ENCODE measurements around the gene CPNE2.
"Not testable (repeated sequence)": the region's sequence is repeated elsewhere in the genome, so short reads cannot be mapped to it uniquely, and the experiment has no call there.

Gene CPNE2

GRCh38 chr16:57055671-57056070, 36.7 kb upstream of the CPNE2 start:
- no peaks in the 10 kb centered on the region for H3K9me3 ChIP-seq (ENCODE audit: control insufficient read depth, insufficient read depth, low read length)
- H3K27me3 ChIP-seq (ENCODE audit: control insufficient read depth, insufficient read depth, low read length), result no peaks in the 10 kb centered on the region
- peaks cover 5% of the 10 kb centered on the region; the same call in 1 of the 2 replicates for H3K4me1 ChIP-seq (ENCODE audit: control insufficient read depth, insufficient read depth, low read length)
- no peak overlapping the region for H3K27ac ChIP-seq (ENCODE audit: low read depth, low read length)
- no peaks in the 10 kb centered on the region for H3K36me3 ChIP-seq (ENCODE audit: control insufficient read depth, insufficient read depth, low read length)
- H3K9ac ChIP-seq (ENCODE audit: low read depth, low read length), result no peak overlapping the region
- no peak overlapping the region for H3K4me3 ChIP-seq (ENCODE audit: low read depth, low read length)

GRCh38 chr16:57058291-57058861, 34.0 kb upstream of the CPNE2 start:
- Histone ChIP-seq H3K4me3 (ENCODE audit: low read depth, low read length) (no peak overlapping the region), H3K4me1 (ENCODE audit: control insufficient read depth, insufficient read depth, low read length) (peaks cover 5% of the 10 kb centered on the region; the same call in 1 of the 2 replicates), H3K36me3 (ENCODE audit: control insufficient read depth, insufficient read depth, low read length) (no peaks in the 10 kb centered on the region), H3K9me3 (ENCODE audit: control insufficient read depth, insufficient read depth, low read length) (no peaks in the 10 kb centered on the region), H3K9ac (ENCODE audit: low read depth, low read length) (no peak overlapping the region), H3K27ac (ENCODE audit: low read depth, low read length) (no peak overlapping the region), H3K27me3 (ENCODE audit: control insufficient read depth, insufficient read depth, low read length) (no peaks in the 10 kb centered on the region)

DNA sequence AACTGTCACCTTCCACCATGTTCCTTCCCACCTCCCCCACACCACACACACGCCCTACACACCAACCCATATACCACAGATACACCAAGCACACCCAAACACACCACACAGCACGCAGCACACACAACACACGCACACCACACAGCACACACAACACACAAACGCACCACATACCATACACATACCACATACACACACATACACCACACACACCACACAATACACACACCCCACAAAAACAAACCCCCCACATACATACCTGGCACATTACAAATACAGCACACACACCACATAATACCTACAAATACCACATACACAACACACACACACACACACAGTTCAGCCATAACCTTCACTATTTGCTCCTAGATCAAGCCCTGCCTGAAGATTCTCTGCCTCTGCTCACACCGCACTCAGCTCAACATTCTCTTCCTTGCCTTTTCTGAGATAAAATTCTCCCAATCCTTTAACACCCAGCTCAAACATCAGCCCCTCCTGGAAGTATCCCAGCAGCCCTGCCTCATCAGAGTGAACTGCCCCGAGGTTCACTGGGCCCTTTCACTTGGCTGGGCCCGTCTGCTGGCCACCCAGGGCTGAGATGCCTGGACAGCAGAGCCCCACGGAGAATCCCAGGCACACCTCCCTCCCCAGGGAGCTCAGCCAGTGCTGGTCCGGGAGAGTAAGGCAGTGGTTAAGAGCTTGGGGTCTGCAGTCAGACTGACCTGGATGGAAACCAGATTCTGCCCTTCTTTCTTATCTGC, 31.9 kb upstream of the CPNE2 start:
- no peaks in the 10 kb centered on the region for H3K9me3 ChIP-seq (ENCODE audit: control insufficient read depth, insufficient read depth, low read length)
- H3K36me3 ChIP-seq (ENCODE audit: control insufficient read depth, insufficient read depth, low read length), result no peaks in the 10 kb centered on the region
- H3K4me1 ChIP-seq (ENCODE audit: control insufficient read depth, insufficient read depth, low read length), result peaks cover 2% of the 10 kb centered on the region; the same call in 1 of the 2 replicates
- no peak overlapping the region for H3K4me3 ChIP-seq (ENCODE audit: low read depth, low read length)
- no peaks in the 10 kb centered on the region; the same call in 1 of the 2 replicates for H3K27me3 ChIP-seq (ENCODE audit: control insufficient read depth, insufficient read depth, low read length)
- no peak overlapping the region for H3K27ac ChIP-seq (ENCODE audit: low read depth, low read length)
- no peak overlapping the region for H3K9ac ChIP-seq (ENCODE audit: low read depth, low read length)

DNA sequence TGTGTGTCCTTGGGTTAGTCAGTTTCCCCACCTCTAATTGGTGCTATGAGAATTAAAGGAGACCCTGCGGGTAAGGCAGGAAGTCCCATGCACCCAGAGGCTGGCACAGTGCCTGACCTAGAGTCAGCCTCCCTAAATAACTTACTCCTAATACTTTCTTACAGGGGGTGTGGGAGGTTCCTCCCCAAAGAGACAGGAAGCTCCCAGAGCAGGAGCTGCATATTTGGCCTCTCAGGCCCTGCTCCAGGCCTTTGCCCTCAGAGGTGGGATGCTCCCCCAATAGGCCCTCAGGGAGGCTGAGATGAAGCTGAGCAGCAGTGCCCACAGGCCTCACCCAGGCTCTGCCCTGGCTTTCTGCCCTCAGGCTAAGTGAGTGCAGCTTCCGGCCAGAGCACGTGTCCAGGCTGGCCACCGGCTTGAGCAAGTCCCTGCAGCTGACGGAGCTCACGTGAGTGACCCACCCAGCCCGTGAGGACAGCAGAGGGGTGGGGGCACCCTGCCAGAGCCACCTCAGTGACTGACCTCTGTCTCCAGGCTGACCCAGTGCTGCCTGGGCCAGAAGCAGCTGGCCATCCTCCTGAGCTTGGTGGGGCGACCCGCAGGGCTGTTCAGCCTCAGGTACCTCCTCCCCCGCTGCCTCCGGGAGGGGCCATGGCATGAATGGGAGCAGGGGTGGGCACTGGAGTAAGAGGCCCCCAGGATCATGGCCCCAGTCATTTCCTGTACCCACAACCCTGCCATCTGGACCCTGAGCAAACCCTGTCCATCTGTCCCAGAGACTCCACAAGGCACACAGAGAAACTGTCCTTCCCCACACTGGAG, 31.1 kb upstream of the CPNE2 start:
- Histone ChIP-seq H3K36me3 (ENCODE audit: control insufficient read depth, insufficient read depth, low read length) (no peaks in the 10 kb centered on the region), H3K4me3 (ENCODE audit: low read depth, low read length) (no peak overlapping the region), H3K9ac (ENCODE audit: low read depth, low read length) (no peak overlapping the region), H3K27ac (ENCODE audit: low read depth, low read length) (no peak overlapping the region), H3K4me1 (ENCODE audit: control insufficient read depth, insufficient read depth, low read length) (no peaks in the 10 kb centered on the region), H3K27me3 (ENCODE audit: control insufficient read depth, insufficient read depth, low read length) (no peaks in the 10 kb centered on the region; the same call in 1 of the 2 replicates), H3K9me3 (ENCODE audit: control insufficient read depth, insufficient read depth, low read length) (no peaks in the 10 kb centered on the region)

- H3K4me1 ChIP-seq (ENCODE audit: control insufficient read depth, insufficient read depth, low read length), result no peaks in the 10 kb centered on the region
- H3K36me3 ChIP-seq (ENCODE audit: control insufficient read depth, insufficient read depth, low read length), result no peaks in the 10 kb centered on the region
- H3K27ac ChIP-seq (ENCODE audit: low read depth, low read length), result no peak overlapping the region
- no peaks in the 10 kb centered on the region; the same call in 1 of the 2 replicates for H3K27me3 ChIP-seq (ENCODE audit: control insufficient read depth, insufficient read depth, low read length)
- no peak overlapping the region for H3K9ac ChIP-seq (ENCODE audit: low read depth, low read length)
- H3K9me3 ChIP-seq (ENCODE audit: control insufficient read depth, insufficient read depth, low read length), result no peaks in the 10 kb centered on the region
- no peak overlapping the region for H3K4me3 ChIP-seq (ENCODE audit: low read depth, low read length)
Observed at GRCh38 chr16:57062329-57062728, 30.1 kb upstream of the CPNE2 start.

GRCh38 chr16:57063189-57063588, 29.2 kb upstream of the CPNE2 start:
- not testable (repeated sequence) for H3K36me3 ChIP-seq (ENCODE audit: control insufficient read depth, insufficient read depth, low read length); H3K9ac ChIP-seq (ENCODE audit: low read depth, low read length); H3K27me3 ChIP-seq (ENCODE audit: control insufficient read depth, insufficient read depth, low read length); H3K4me1 ChIP-seq (ENCODE audit: control insufficient read depth, insufficient read depth, low read length); H3K9me3 ChIP-seq (ENCODE audit: control insufficient read depth, insufficient read depth, low read length); H3K4me3 ChIP-seq (ENCODE audit: low read depth, low read length); H3K27ac ChIP-seq (ENCODE audit: low read depth, low read length)

GRCh38 chr16:57064995-57065394, 27.4 kb upstream of the CPNE2 start:
- no peak overlapping the region for H3K27ac ChIP-seq (ENCODE audit: low read depth, low read length)
- no peaks in the 10 kb centered on the region for H3K4me1 ChIP-seq (ENCODE audit: control insufficient read depth, insufficient read depth, low read length)
- H3K4me3 ChIP-seq (ENCODE audit: low read depth, low read length), result no peak overlapping the region
- no peak overlapping the region for H3K9ac ChIP-seq (ENCODE audit: low read depth, low read length)
- H3K36me3 ChIP-seq (ENCODE audit: control insufficient read depth, insufficient read depth, low read length), result no peaks in the 10 kb centered on the region
- no peaks in the 10 kb centered on the region for H3K9me3 ChIP-seq (ENCODE audit: control insufficient read depth, insufficient read depth, low read length)
- H3K27me3 ChIP-seq (ENCODE audit: control insufficient read depth, insufficient read depth, low read length), result no peaks in the 10 kb centered on the region; the same call in 1 of the 2 replicates

GRCh38 chr16:57066625-57067024, 25.8 kb upstream of the CPNE2 start:
- Histone ChIP-seq H3K4me1 (ENCODE audit: control insufficient read depth, insufficient read depth, low read length) (no peaks in the 10 kb centered on the region), H3K36me3 (ENCODE audit: control insufficient read depth, insufficient read depth, low read length) (no peaks in the 10 kb centered on the region), H3K27ac (ENCODE audit: low read depth, low read length) (no peak overlapping the region), H3K27me3 (ENCODE audit: control insufficient read depth, insufficient read depth, low read length) (no peaks in the 10 kb centered on the region; the same call in 1 of the 2 replicates), H3K9me3 (ENCODE audit: control insufficient read depth, insufficient read depth, low read length) (no peaks in the 10 kb centered on the region), H3K9ac (ENCODE audit: low read depth, low read length) (no peak overlapping the region), H3K4me3 (ENCODE audit: low read depth, low read length) (no peak overlapping the region)

DNA sequence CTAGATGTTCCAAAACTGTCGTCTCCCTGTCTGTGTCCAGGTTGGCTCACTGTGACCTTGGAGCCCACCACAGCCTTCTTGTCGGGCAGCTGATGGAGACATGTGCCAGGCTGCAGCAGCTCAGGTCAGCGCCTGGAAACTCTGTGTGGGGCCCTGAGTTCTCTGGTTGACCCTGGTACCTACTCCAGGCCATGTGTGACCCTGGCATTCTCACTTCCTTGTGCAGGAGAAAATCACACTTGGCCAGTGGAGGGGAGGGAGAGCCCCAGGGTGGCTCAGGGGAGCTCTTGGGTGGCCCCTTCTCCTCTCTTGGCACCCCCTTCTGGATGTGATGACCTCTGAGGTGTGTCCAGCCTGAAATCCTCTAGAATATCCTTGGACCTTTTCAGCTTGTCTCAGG, 25.0 kb upstream of the CPNE2 start:
- Histone ChIP-seq H3K4me1 (ENCODE audit: control insufficient read depth, insufficient read depth, low read length) (no peaks in the 10 kb centered on the region), H3K9ac (ENCODE audit: low read depth, low read length) (no peak overlapping the region), H3K27me3 (ENCODE audit: control insufficient read depth, insufficient read depth, low read length) (no peaks in the 10 kb centered on the region; the same call in 1 of the 2 replicates), H3K9me3 (ENCODE audit: control insufficient read depth, insufficient read depth, low read length) (no peaks in the 10 kb centered on the region), H3K27ac (ENCODE audit: low read depth, low read length) (no peak overlapping the region), H3K36me3 (ENCODE audit: control insufficient read depth, insufficient read depth, low read length) (no peaks in the 10 kb centered on the region), H3K4me3 (ENCODE audit: low read depth, low read length) (no peak overlapping the region)

GRCh38 chr16:57069053-57069452, 23.3 kb upstream of the CPNE2 start:
- H3K27me3 ChIP-seq (ENCODE audit: control insufficient read depth, insufficient read depth, low read length), result no peaks in the 10 kb centered on the region; the same call in 1 of the 2 replicates
- H3K4me3 ChIP-seq (ENCODE audit: low read depth, low read length), result no peak overlapping the region

More at GRCh38 chr16:57069053-57069452, 23.3 kb upstream of the CPNE2 start:
- Histone ChIP-seq H3K9me3 (ENCODE audit: control insufficient read depth, insufficient read depth, low read length) (no peaks in the 10 kb centered on the region), H3K27ac (ENCODE audit: low read depth, low read length) (no peak overlapping the region), H3K36me3 (ENCODE audit: control insufficient read depth, insufficient read depth, low read length) (no peaks in the 10 kb centered on the region), H3K9ac (ENCODE audit: low read depth, low read length) (no peak overlapping the region), H3K4me1 (ENCODE audit: control insufficient read depth, insufficient read depth, low read length) (no peaks in the 10 kb centered on the region)
